ENCODE data around the gene WNT9A.
"Not testable (repeated sequence)": the region's sequence is repeated elsewhere in the genome, so short reads cannot be mapped to it uniquely, and the experiment has no call there.

Gene WNT9A

GRCh38 chr1:227887697-227888403 is 59.9 kb downstream of the WNT9A start:
- DNase-seq (ENCODE audit: low read depth in 2 of 2, low spot score in 1 of 2) = no peak

DNA sequence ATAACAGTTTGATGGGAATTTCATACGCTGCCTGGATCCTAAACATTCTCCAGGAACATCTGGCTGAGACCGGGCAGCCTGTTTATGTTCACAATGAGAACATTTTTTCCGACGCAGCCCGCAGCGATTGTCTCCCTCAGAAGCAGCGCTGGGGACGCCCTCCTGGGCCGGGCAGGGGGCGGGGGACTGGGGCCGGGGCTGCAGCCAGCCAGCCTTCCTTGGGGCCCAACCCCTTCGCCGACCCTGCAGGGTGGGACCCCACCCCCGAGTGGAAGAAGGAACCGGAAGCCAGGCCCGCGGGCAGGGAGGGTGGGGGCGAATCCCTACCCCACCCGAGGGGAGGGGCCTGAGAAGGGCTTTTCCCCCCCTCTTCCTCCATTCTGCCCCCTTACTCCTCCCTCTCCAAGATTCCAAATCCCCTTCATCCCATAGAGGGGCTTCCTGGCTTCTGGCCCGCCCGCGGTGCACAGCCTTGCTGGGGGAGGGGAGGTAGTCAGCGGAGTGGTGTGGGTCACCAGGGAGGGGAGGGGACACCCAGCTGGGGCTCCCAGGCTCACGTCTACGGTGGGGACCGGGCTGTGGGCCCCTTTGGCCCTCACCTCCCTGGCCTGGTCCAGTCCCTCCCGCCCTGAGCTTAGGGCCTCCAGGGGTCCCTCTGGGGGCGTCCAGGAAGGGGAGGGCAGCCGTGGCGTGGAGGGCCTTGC is 60.6 kb downstream of the WNT9A start:
- no peak for DNase-seq (ENCODE audit: low read depth in 2 of 2, low spot score in 1 of 2)

DNA sequence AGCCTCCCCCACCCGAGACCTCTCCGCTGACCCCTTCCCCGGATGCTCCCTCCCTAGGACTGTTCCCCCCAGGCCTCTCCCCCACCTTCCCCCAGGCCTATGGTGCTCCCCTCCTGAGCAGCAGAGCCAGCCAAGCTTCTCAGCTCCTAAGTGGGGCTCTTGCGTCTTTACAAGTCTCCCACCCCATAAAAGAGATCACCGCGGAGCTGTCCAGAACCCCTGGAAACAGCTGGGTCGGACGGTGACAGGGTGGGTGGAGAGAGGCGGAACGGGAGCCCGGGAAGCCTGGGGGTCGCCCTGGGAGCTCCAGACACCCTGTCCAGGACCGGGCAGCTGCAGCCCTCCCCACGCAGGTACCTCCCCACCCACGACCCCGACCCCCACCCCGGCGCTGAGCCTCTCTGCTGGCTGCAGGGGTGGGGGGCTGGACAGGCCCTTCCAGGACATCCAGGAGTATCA is 61.2 kb downstream of the WNT9A start:
- no peak for DNase-seq (ENCODE audit: low read depth in 2 of 2, low spot score in 1 of 2)

GRCh38 chr1:227885648-227886502 is 61.9 kb downstream of the WNT9A start:
- no peak for DNase-seq (ENCODE audit: low read depth in 2 of 2, low spot score in 1 of 2)

DNA sequence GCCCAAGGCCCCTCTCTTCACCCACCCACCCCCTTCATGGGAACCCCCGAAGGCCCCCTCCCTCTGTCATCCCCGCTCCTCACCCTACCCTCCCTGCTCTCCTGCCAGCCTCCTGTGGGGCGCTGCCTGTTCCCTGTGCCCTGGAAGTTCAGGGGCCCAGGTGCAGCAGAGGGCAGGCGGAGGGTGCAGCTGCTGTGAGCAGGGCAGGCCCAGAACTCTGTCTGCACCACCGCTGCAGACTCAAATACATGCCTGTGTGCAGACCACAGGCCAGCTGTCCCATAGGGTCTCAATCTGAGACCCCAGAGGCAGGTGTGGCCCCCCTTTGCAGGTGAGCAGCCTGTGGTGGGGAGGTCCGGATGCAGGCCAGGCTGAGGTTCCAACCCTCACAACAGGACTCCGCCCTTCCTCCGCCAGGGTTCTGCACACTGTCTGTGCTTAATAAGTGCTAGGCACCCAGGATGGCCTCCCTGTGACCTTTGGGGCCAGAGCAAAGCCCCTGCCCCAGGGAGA is 62.5 kb downstream of the WNT9A start:
- DNase-seq (ENCODE audit: low read depth in 2 of 2, low spot score in 1 of 2) = no peak

GRCh38 chr1:227884370-227885134 is 63.2 kb downstream of the WNT9A start:
- no peak for DNase-seq (ENCODE audit: low read depth in 2 of 2, low spot score in 1 of 2)

- DNase-seq (ENCODE audit: low read depth in 2 of 2, low spot score in 1 of 2) = no peak
Observed at GRCh38 chr1:227883641-227884301, 64.0 kb downstream of the WNT9A start.

DNA sequence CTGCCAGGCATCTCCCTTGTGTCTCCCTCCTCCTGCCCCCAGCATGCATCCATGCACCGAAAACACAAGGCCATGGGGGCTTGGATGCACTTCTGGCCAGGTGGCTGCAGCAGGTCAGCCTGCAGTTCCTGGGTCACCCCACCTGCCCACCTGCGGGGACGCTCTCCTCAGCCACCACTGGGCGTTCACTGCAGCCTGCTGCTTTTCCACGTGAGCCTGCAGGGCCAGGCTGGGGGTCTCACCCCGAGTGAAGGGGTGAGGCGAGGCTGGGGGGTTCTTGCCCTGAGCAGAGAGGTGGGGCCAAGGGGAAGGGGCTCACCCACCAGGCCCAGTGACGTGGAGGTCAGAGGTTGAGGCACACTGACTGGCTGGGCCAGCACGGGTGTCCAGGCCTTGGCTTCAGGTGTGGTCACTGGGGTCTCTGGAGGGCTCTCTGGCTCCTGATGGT is 64.6 kb downstream of the WNT9A start:
- no peak for DNase-seq (ENCODE audit: low read depth in 2 of 2, low spot score in 1 of 2)

DNA sequence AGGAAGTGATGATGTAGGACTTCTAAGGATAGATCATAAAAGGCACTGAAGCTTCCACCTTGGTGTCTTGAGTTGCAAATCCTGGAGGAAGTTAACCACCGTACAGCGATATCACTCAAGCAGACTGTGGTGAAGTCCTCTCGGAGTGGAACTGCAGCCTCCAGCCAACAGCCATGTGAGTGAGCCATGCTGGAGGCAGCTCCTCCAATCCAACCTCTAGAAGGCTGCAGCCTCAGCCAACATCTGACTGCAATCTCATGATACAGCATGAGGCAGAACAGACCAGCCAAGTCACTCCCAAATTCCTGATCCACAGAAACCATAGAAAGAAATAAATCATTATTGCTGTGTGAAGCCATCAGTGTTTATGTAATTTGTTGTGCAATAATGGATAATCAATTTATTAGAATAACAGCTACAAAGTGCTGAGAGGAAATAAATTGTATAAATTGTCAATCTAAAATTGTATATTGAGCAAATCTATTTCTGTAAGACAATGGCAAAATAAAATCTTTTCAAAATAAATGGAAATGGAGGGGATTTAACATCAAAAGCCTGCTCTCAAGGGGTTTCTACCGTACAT is 67.3 kb downstream of the WNT9A start:
- DNase-seq (ENCODE audit: low read depth in 2 of 2, low spot score in 1 of 2) = no peak

DNA sequence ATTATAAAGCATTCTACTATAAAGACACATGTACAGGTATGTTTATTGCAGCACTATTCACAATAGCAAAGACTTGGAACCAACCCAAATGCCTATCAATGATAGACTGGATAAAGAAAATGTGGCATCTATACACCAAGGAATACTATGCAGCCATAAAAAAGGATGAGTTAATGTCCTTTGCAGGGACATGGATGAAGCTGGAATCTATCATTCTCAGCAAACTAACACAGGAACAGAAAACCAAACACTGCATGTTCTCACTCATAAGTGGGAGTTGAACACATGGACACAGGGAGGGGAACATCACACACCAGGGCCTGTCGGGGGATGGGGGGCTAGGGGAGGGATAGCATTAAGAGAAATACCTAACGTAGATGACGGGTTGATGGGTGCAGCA is 69.9 kb downstream of the WNT9A start:
- not testable (repeated sequence) for DNase-seq (ENCODE audit: low read depth in 2 of 2, low spot score in 1 of 2)

DNA sequence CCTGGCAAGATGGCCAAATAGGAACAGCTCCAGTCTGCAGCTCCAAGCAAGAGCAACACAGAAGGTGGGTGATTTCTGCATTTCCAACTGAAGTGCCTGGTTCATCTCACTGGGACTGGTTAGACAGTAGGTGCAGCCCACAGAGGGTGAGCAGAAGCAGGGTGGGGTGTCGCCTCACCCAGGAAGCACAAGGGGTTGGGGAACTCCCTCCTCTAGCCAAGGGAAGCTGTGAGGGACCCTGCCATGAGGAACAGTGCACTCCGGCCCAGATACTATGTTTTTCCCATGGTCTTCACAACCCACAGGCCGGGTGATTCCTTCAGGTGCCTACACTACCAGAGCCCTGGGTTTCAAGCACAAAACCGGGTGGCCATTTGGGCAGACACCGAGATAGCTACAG is 75.8 kb downstream of the WNT9A start:
- DNase-seq (ENCODE audit: low read depth in 2 of 2, low spot score in 1 of 2) = not testable (repeated sequence)

- no peak for DNase-seq (ENCODE audit: low read depth in 2 of 2, low spot score in 1 of 2)
Observed at GRCh38 chr1:227870366-227870765, 77.4 kb downstream of the WNT9A start.

DNA sequence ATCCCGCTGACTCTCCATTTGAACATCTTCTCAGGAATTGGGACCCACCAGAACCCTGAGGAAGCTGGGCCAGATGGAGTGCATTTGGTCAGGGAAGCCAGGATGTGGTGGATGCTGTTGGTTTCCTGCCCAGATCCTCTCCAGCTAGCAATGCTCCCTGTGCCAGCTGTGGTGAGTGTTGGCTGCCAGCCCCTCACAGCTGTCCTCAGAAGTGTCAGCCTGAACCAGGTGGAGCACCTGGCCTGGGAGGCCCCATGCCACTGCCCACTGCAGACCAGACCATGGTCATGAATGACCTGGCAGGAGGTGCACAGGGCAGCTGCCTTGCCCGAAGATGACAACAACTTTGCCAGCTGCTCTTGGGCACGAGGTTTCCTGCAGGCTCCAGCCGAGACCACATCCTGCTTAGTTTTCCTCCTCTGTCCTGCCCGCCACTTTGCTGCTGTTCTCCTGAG is 77.9 kb downstream of the WNT9A start:
- DNase-seq (ENCODE audit: low read depth in 2 of 2, low spot score in 1 of 2) = no peak

DNA sequence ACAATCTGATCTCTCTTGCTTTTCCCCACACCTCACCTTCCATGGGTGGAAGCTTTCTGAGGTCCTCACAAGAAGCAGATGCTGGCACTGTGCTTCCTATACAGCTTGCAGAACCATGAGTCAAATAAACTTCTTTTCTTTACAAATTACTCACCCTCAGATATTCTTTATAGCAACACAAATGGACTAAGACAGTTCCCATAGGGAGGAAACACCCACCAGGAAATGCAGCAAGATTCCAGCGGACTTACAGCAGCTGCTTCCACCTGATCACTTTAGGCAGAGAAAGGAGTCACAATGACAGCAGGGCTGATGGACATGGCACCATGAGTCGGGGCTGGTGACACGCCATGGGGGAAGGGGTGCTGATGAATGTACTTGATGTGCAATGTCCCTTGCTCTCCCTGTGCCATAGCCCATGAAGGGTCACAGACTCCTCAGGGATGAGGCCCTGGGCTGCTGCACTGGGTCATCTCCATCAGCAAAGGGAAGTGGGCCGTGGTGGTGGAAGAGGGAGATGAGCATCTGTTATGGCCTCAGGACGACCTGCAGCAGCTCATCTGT is 78.4 kb downstream of the WNT9A start:
- no peak for DNase-seq (ENCODE audit: low read depth in 2 of 2, low spot score in 1 of 2)
